Stimulated activated CD4-positive, alpha-beta T cell treated with anti-CD3 and anti-CD28 coated beads, Interleukin-4, amount 100 ng/mL, for 4 hours (primary cell): Measurements from ENCODE around the gene FAM118B.
"Not testable (repeated sequence)": the region's sequence is repeated elsewhere in the genome, so short reads cannot be mapped to it uniquely, and the experiment has no call there.

Experiments
- DNase-seq, 2 experiments: peaks; one replicate each; pipeline ENCODE4 v3.0.0-alpha.2; 2020

The FAM118B gene

GRCh38 chr11:126219547-126219946, 8.0 kb downstream of the FAM118B start:
- DNase-seq = no peak

- no peak for DNase-seq
Observed at GRCh38 chr11:126224647-126225294, 13.2 kb downstream of the FAM118B start.

- no peak for DNase-seq
Observed at GRCh38 chr11:126225295-126225665, 13.7 kb downstream of the FAM118B start.

GRCh38 chr11:126226334-126227084, 14.9 kb downstream of the FAM118B start:
- no peak for DNase-seq

- DNase-seq = no peak
Observed at GRCh38 chr11:126229858-126230540, 18.4 kb downstream of the FAM118B start.

GRCh38 chr11:126231725-126232459, 20.3 kb downstream of the FAM118B start:
- DNase-seq = no peak

GRCh38 chr11:126232683-126233082, 21.1 kb downstream of the FAM118B start:
- DNase-seq = no peak

GRCh38 chr11:126233391-126233790, 21.8 kb downstream of the FAM118B start:
- DNase-seq = no peak

- no peak for DNase-seq
Observed at GRCh38 chr11:126246636-126247035, 35.1 kb downstream of the FAM118B start.

GRCh38 chr11:126253265-126253664, 41.7 kb downstream of the FAM118B start:
- DNase-seq = no peak

GRCh38 chr11:126254819-126255218, 43.2 kb downstream of the FAM118B start:
- DNase-seq = no peak

- DNase-seq = not testable (repeated sequence)
Observed at GRCh38 chr11:126255507-126255906, 43.9 kb downstream of the FAM118B start.

- no peak for DNase-seq
Observed at GRCh38 chr11:126256216-126256615, 44.6 kb downstream of the FAM118B start.

- DNase-seq = no peak
Observed at GRCh38 chr11:126257144-126257543, 45.6 kb downstream of the FAM118B start.

- no peak for DNase-seq
Observed at GRCh38 chr11:126257764-126258163, 46.2 kb downstream of the FAM118B start.

GRCh38 chr11:126262216-126262615, 50.6 kb downstream of the FAM118B start:
- DNase-seq = no peak

GRCh38 chr11:126263489-126263888, 51.9 kb downstream of the FAM118B start:
- DNase-seq = no peak

- no peak for DNase-seq
Observed at GRCh38 chr11:126265811-126266210, 54.2 kb downstream of the FAM118B start.

GRCh38 chr11:126267650-126268049, 56.1 kb downstream of the FAM118B start:
- no peak for DNase-seq

- DNase-seq = no peak
Observed at GRCh38 chr11:126268361-126268707, 56.8 kb downstream of the FAM118B start.

GRCh38 chr11:126268708-126269579, 57.4 kb downstream of the FAM118B start, which contains the start of the genes FOXRED1 and SRPRA:
TSS of gene FOXRED1 (plus strand) at chr11:126269154. CDS start at chr11:126269207, 53 bp downstream.
TSS of gene SRPRA (minus strand) at chr11:126268895. CDS start at chr11:126268804, 91 bp downstream.
- DNase-seq = peak; percentile 99 to 100

- no peak for DNase-seq
Observed at GRCh38 chr11:126277322-126277721, 65.7 kb downstream of the FAM118B start.
